Effector memory CD8-positive, alpha-beta T cell (primary cell): ENCODE data around the gene VDR.

Experiments used
- ATAC-seq: fragments of 150-1000 bp; cut with Tn5 transposase; replicated peaks from 2 replicates; pipeline ENCODE4 v1.10.0; 2021; ENCODE audit warnings: mild to moderate bottlenecking, moderate library complexity
- DNase-seq, 3 experiments: peaks; one replicate each; pipeline ENCODE4 v3.0.0; 2021
- H3K27ac Mint-ChIP-seq, 2 donors: one replicate each; pipeline ENCODE4 v1.8.0; 2022; ENCODE audit warnings: mild to moderate bottlenecking in 2 of 2, mixed read lengths in 2 of 2, moderate library complexity in 2 of 2
- H3K27me3 Mint-ChIP-seq, 2 donors: one replicate each; pipeline ENCODE4 v1.8.0; 2022; ENCODE audit warnings: mixed read lengths in 2 of 2
- H3K36me3 Mint-ChIP-seq: one replicate; pipeline ENCODE4 v1.8.0; 2022; ENCODE audit warnings: mild to moderate bottlenecking, moderate library complexity, mixed read lengths; ENCODE audit not compliant: insufficient read depth
- H3K4me1 Mint-ChIP-seq, 2 donors: one replicate each; pipeline ENCODE4 v1.8.0; 2022; ENCODE audit warnings: low read depth in 2 of 2, mixed read lengths in 2 of 2
- H3K4me3 Mint-ChIP-seq, 2 donors: one replicate each; pipeline ENCODE4 v1.8.0; 2022; ENCODE audit warnings: mild to moderate bottlenecking in 2 of 2, mixed read lengths in 2 of 2, moderate library complexity in 2 of 2
- H3K9me3 Mint-ChIP-seq, 2 donors: one replicate each; pipeline ENCODE4 v1.8.0; 2022; ENCODE audit warnings: mixed read lengths in 2 of 2

VDR gene

GRCh38 chr12:47941871-47942613, 37.2 kb upstream of the VDR start:
- ATAC-seq (peak; percentile 46), DNase-seq (peak; percentile 19 to 36 (median 29))
- peaks cover 8 to 10% of the 10 kb centered on the region in 2 donors for H3K4me1 Mint-ChIP-seq
- peaks cover 21 to 57% of the 10 kb centered on the region in 2 donors for H3K27me3 Mint-ChIP-seq
- H3K36me3 Mint-ChIP-seq: peaks cover 3% of the 10 kb centered on the region
- H3K27ac Mint-ChIP-seq: no peak overlapping the region
- no peaks in the 10 kb centered on the region for H3K9me3 Mint-ChIP-seq
- no peak overlapping the region for H3K4me3 Mint-ChIP-seq

GRCh38 chr12:47941475-47941780, 36.6 kb upstream of the VDR start:
- Mint-ChIP-seq H3K27me3 (peaks cover 15 to 51% of the 10 kb centered on the region in 2 donors), H3K4me1 (peaks cover 8 to 10% of the 10 kb centered on the region in 2 donors), H3K9me3 (no peaks in the 10 kb centered on the region), H3K27ac (no peak overlapping the region), H3K36me3 (peaks cover 3% of the 10 kb centered on the region), H3K4me3 (no peak overlapping the region)
- DNase-seq (no peak), ATAC-seq (no peak)

GRCh38 chr12:47940773-47941474, 36.1 kb upstream of the VDR start:
- ATAC-seq (no peak), DNase-seq (no peak)
- Mint-ChIP-seq H3K27ac (no peak overlapping the region), H3K4me1 (peaks cover 8 to 10% of the 10 kb centered on the region in 2 donors), H3K27me3 (peaks cover 12 to 46% of the 10 kb centered on the region in 2 donors), H3K9me3 (no peaks in the 10 kb centered on the region), H3K4me3 (no peak overlapping the region), H3K36me3 (peaks cover 3% of the 10 kb centered on the region)

DNA sequence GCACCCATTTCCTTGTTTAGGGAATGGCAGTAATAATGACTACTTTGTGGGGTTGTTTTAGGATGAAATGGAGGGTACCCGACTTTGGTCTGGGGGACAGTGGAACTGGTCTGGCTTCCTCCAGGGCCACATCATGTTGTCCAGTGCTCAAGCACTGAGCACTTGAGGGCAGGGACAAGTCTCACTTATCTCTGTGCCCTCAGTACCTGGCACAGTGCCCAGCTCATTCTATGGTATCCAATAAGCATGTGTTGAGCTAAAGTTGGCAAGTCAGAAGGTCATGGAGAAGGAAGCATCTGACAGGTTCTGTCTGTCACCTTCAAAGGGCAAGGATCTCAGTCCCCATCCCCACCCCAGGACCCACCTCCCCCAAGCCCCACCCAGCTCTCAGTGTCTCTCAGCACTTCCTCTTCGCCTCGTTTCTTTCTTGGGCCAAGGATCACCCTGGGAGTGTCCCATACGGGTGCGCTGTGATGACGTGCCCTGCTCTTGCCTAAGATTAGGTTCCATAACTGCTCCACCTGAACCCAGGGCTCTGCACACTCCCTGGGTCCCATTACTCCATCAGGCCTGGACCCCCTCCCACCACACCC, 34.3 kb upstream of the VDR start:
- Mint-ChIP-seq H3K4me3 (no peak overlapping the region), H3K9me3 (no peaks in the 10 kb centered on the region), H3K27ac (no peak overlapping the region), H3K36me3 (peaks cover 3% of the 10 kb centered on the region), H3K27me3 (peaks cover 12 to 36% of the 10 kb centered on the region in 2 donors), H3K4me1 (peaks cover 8 to 10% of the 10 kb centered on the region in 2 donors)
- DNase-seq (no peak), ATAC-seq (no peak)

- Mint-ChIP-seq H3K4me1 (peaks cover 8 to 10% of the 10 kb centered on the region in 2 donors), H3K9me3 (no peaks in the 10 kb centered on the region), H3K27ac (no peak overlapping the region), H3K36me3 (peaks cover 3% of the 10 kb centered on the region), H3K4me3 (no peak overlapping the region), H3K27me3 (peaks cover 12 to 32% of the 10 kb centered on the region in 2 donors)
- DNase-seq: no peak
- no peak for ATAC-seq
Observed at GRCh38 chr12:47938594-47938993, 33.8 kb upstream of the VDR start.

GRCh38 chr12:47938093-47938492, 33.3 kb upstream of the VDR start:
- Mint-ChIP-seq H3K27ac (no peak overlapping the region), H3K4me1 (peaks cover 8 to 10% of the 10 kb centered on the region in 2 donors), H3K36me3 (peaks cover under 1% of the 10 kb centered on the region), H3K9me3 (no peaks in the 10 kb centered on the region), H3K4me3 (no peak overlapping the region), H3K27me3 (peaks cover 12 to 27% of the 10 kb centered on the region in 2 donors)
- ATAC-seq (no peak), DNase-seq (no peak)

DNA sequence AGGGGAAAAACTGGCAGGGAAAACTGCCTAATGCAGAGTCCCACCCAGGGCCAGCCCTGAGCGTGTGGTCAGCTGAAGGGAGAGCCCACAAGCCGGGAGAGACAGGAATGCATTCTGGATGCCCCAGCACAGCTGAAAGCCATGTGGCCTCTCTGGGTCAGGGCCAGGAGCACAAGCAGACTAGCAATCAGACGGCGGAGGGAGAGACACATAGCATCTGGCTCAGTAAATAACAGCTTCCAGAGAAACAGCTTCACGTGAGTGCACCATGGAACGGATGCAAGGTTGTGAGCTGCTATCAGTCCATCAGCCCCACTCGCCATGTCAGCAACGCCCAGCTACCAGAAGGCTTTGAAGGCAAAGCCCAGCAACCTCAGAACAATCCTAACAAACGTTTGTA, 30.4 kb upstream of the VDR start:
- no peak overlapping the region for H3K27ac Mint-ChIP-seq
- H3K27me3 Mint-ChIP-seq: peaks cover 6 to 12% of the 10 kb centered on the region in 2 donors
- H3K4me3 Mint-ChIP-seq: no peak overlapping the region
- ATAC-seq: no peak
- no peaks in the 10 kb centered on the region for H3K4me1 Mint-ChIP-seq
- no peaks in the 10 kb centered on the region for H3K36me3 Mint-ChIP-seq
- no peaks in the 10 kb centered on the region for H3K9me3 Mint-ChIP-seq
- no peak for DNase-seq

- no peaks in the 10 kb centered on the region for H3K4me1 Mint-ChIP-seq
- H3K4me3 Mint-ChIP-seq: no peak overlapping the region
- no peaks in the 10 kb centered on the region for H3K36me3 Mint-ChIP-seq
- peaks cover 9 to 11% of the 10 kb centered on the region in 2 donors for H3K27me3 Mint-ChIP-seq
- H3K9me3 Mint-ChIP-seq: no peaks in the 10 kb centered on the region
- ATAC-seq: no peak
- DNase-seq: no peak
- H3K27ac Mint-ChIP-seq: no peak overlapping the region
Observed at GRCh38 chr12:47931187-47931586, 26.4 kb upstream of the VDR start.

- ATAC-seq: no peak
- Mint-ChIP-seq H3K4me3 (no peak overlapping the region), H3K4me1 (no peaks in the 10 kb centered on the region), H3K36me3 (no peaks in the 10 kb centered on the region), H3K27me3 (peaks cover 9 to 11% of the 10 kb centered on the region in 2 donors), H3K9me3 (no peaks in the 10 kb centered on the region), H3K27ac (no peak overlapping the region)
- no peak for DNase-seq
Observed at GRCh38 chr12:47930634-47931033, 25.8 kb upstream of the VDR start.

GRCh38 chr12:47927346-47927745, 22.6 kb upstream of the VDR start:
- DNase-seq (no peak), ATAC-seq (no peak)
- Mint-ChIP-seq H3K9me3 (no peaks in the 10 kb centered on the region), H3K4me3 (no peak overlapping the region), H3K27ac (no peak overlapping the region), H3K27me3 (peaks cover 24 to 37% of the 10 kb centered on the region in 2 donors), H3K36me3 (no peaks in the 10 kb centered on the region), H3K4me1 (no peaks in the 10 kb centered on the region)

DNA sequence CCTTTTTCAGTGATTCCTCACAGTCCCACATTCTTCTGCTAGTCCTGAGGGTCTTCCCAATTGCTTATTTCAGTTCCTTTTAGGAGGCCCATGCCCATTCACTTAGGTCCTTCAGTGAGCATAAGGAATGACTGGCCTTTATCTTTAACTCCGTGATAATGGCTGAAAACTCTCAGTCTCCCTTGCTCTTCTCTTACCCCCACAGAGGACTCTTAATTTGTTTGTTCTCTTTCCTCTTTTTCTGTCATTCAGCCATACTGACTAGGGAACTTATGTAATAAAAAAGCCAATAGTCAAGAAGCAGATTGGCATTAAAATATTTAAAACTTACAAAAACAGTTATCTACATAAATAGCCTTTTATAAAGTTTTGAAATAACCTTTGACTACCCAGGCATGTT, 17.1 kb upstream of the VDR start:
- ATAC-seq: no peak
- Mint-ChIP-seq H3K27ac (no peak overlapping the region), H3K36me3 (no peaks in the 10 kb centered on the region), H3K4me1 (no peaks in the 10 kb centered on the region), H3K27me3 (peaks cover 16 to 27% of the 10 kb centered on the region in 2 donors), H3K9me3 (no peaks in the 10 kb centered on the region), H3K4me3 (no peak overlapping the region)
- DNase-seq: no peak

DNA sequence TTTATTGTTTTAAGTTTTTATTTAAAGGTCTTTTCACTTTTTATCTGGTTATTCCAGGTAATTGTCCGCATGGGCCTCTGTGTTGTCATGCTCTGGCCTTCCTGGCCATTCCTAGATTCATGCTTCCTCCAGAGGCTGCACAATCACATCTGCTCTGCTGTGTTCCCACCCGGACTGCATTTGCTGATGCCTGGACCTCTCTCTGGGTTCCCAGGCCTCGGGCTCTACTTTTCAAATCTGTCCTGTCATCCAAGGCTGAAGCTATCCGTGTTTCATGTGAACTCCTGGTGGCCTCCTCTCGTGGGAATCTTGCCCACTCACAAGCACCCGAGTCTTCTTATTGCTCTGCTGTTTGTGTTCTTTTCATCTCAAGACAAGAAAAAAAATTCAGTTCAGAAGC, 16.1 kb upstream of the VDR start:
- Mint-ChIP-seq H3K4me3 (no peak overlapping the region), H3K27ac (no peak overlapping the region), H3K27me3 (peaks cover 16 to 27% of the 10 kb centered on the region in 2 donors), H3K4me1 (no peaks in the 10 kb centered on the region), H3K9me3 (no peaks in the 10 kb centered on the region), H3K36me3 (no peaks in the 10 kb centered on the region)
- no peak for DNase-seq
- no peak for ATAC-seq

GRCh38 chr12:47913081-47913480, 8.3 kb upstream of the VDR start:
- Mint-ChIP-seq H3K36me3 (peaks cover 2% of the 10 kb centered on the region), H3K27ac (no peak overlapping the region), H3K27me3 (peaks cover 6 to 19% of the 10 kb centered on the region in 2 donors), H3K4me3 (no peak overlapping the region), H3K4me1 (no peaks in the 10 kb centered on the region), H3K9me3 (no peaks in the 10 kb centered on the region)
- DNase-seq: no peak
- ATAC-seq: no peak

- ATAC-seq (no peak), DNase-seq (no peak)
- no peaks in the 10 kb centered on the region for H3K9me3 Mint-ChIP-seq
- H3K4me1 Mint-ChIP-seq: no peaks in the 10 kb centered on the region
- peaks cover 2% of the 10 kb centered on the region for H3K36me3 Mint-ChIP-seq
- no peak overlapping the region for H3K4me3 Mint-ChIP-seq
- H3K27ac Mint-ChIP-seq: no peak overlapping the region
- H3K27me3 Mint-ChIP-seq: peaks cover 6 to 19% of the 10 kb centered on the region in 2 donors
Observed at GRCh38 chr12:47912556-47912955, 7.8 kb upstream of the VDR start.
